ENCODE measurements around the gene GPR143.

GPR143 gene

DNA sequence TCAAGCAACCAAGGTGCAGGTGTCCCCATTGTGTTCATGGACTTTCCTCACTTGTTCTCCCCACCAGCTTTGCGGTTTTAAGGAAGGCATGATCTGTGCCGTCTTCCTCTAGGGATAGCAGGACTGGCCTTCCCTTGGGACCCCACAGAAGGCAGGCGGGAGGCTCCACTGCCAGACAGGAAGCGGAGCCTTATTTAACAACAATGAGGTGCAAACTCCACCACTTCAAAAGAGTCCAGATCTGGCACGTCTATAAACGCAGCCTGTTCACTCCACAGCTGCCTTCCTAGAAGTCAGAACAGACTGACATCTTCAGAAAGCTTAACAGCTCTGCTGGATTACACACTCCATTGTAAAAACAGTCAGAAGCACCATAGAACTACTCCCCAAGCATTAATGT, 1.7 kb upstream of the GPR143 start:
- no peak for DNase-seq

DNA sequence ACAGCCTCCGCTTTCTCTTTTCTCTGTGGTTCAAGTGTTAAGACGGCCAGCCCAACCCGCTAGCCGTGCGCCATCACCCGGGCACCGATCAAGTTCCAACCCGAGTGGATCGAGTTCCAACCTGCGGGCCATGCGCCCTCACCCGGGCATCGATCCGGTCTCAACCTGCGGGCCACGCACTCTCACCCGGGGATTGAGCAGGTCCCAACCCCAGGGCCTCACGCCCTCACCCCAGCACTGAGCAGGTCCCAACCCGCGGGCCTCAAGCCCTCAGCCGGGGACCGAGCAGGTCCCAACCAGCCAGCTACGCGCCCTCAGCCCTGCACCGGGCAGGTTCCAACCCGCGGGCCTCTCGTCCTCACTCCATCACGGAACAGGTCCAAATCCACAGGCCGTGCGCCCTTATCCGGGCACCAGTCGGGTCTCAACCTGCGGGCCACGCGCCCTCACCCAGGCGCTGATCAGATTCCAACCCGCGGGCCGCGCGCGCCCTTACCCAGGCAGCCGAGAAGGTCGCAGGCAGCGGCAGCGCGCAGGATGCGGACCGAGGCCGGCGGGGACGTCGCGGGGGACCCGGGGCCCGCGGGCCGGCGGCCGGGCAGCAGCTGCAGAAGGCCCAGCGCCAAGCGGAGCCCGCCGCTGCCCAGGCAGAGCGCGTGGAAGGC, 443 bp downstream of the GPR143 start:
- no peak for DNase-seq

DNA sequence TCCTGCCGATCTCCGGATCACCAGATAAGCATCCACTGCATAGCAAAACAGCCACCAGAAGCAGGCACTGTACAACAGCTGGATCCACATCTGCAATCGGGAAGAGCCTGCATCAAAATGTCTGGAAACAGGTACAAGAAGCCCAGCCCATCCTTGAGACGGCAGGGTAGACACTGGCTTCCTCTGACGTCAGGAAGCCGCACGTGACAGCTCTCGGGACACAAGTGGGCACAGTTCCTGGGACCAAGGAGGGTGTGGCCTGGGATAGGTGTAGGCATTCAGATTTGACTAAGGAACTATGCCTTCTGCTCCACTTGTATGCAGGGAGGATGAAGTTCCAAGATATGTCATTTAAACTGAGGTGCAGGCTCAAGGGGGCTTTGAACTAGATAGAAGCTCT, 6.3 kb downstream of the GPR143 start:
- DNase-seq = no peak

DNA sequence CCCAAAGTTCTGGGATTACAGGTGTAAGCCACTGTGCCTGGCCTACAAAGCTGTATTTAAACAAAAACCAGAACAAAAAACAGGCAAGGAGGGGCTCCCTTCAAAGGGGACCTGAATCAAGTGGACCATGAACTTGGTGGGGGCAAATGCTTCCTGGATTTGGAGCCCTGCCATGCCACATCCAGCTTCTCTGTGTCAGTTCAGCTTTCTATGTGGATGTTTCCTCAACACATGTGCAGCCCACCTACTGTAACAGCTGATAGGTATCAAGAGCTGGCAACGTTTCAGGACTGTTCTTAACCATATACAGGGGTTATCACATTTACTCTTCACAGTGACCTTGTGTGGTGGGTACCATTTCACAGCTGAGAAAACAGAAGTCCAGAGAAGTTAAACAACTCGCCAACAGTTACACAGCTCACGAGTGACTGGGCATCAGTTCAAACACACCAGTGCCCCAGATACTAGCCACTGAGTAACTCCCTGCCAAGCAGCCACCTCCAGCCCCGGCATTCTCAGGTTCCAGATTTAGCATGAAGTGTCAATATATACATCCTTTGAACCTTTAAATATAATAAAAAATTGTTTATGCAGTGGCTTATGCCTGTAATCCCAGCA, 7.5 kb downstream of the GPR143 start:
- DNase-seq = no peak

DNA sequence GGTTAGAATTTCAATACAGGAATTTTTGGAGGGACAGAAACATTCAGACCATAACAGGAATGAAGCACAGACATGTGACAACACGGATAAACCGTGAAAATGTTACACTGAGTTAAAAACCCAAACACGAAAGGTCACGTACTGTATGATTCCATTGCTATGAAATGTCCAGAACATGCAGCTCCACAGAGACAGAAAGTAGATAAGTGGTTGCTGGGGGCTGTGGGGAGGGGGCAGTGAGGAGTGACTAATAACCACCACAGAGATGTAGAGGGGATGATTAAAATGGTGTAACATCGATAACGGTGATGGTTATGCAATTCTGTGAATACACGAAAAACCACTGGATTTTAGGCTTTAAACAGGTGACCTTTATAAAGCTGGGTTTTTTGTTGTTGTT, 8.3 kb downstream of the GPR143 start:
- no peak for DNase-seq

DNA sequence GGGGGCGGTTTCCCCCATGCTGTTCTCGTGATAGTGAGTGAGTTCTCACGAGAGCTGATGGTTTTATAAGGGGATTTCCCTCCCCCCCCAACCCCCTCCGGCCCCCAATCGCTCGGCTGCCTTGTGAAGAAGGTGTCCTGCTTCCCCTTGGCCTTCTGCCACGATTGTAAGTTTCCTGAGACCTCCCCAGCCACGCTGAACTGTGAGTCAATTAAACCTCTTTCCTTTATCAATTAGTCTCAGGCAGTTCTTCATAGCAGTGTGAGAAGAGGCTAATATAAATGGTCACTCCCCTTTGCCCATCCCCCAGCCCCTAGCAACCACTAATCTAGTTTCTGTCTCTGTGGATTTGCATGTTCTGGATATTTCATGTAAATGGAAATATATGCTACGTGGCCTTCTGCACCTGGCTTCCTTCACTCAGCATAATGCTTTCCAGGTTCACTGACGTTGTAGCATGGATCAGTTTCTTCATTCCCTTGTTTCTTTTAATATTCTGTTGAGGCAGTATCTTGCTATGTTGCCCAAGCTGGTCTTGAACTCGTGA, 16.4 kb downstream of the GPR143 start:
- DNase-seq = no peak

DNA sequence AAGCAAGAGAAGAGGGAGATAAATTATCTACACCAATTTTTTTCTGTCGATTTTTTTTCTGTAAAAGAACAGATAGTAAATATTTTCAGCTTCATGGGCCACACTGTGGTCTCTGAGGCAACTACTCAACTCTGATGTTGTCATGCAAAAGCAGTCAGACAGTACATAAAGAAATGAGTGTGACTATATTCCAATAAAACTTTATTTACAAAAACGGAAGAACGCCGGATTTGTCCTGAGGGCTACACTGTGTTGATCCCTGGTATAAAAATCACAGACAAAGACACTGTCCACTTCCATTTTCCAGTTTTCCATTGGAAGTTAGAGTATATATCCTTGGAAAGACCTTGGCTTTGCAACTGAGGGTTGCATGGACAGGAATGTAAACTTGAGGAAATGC, 18.0 kb downstream of the GPR143 start:
- no peak for DNase-seq

DNA sequence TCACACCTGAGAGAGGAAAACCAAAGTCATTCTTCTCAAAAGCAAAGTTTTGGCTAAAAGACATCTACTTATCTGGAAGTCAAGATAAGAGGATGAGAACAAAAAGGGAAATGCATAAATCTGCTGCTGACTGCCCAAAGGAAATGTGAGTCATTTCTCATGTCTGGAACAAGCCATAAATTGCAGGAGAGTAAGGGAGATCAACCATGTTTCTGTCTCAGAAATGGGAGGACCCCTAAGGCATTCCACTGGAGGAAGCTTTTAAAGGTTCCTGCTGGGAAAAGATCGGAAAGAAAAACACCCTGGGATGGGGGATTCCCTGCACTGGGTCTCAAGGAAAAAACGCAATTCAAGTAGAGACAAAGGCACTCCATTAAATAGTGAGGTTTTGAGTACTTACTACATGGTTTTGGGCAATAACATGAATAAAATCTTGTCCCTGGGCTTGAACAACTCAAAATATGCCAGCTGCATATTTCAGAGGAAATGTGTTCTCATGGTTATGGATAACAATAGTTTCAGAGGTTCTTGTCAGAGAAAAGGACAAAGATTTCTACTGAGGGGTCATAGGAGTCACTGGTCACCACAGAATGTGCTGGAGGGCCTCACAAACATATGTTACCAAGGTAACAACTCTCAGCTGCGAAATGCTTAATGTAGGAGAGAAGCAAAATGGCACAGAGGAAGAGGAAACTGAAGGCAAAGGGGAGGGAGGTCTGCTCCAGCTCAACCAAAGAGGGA, 19.3 kb downstream of the GPR143 start:
- DNase-seq = no peak

DNA sequence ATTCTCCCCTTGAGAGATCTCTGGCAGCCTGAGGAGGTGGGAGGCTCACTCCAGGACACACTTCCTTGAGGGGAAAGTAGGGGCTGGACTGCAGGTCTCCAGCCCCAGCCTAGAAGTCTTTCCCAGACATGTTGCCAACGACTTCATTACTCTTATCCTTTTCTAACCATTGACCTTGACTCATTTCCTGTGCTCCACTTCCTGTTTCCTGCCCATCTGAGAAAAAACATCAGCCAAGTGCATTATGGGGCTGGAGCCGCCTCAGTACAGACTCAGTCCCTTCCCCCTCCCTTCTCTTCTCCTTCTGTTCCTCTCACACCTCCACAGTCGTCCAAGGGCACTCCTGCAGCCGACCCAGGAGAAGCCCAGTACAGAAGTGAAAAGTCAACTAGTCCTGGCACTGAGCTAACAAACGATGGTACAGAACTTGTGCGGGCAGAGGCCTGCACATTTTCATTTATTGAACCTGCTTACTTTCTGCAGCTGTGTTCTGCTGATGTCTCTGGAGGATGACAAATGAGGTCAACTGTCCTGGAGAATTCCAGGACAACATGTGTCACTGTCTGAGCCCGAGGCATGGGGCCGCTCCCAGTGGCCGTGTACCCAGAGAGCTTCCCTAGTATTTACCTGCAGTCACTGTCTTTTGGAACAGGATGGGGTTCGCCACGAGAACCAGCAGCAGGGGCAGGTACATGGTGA, 20.1 kb downstream of the GPR143 start:
- DNase-seq = no peak

DNA sequence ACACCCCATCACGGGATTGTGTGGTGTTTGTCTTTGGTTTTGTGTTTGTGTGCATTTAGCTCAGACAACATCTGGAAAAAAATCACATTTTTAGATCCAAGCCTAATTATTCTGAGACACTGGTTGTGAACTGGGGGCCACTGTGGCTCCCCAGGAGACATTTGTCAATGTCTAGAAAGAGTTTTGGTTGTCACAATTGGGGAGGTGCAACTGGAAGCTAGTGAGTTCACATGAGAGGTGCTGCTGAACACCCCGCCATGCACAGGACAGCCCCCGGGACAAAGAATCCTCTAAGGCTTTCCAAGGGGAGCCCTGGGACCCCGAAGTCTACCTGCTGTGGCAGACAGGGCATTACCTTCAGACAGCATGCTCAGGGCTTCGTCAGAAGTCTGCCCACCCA, 26.5 kb downstream of the GPR143 start:
- DNase-seq = no peak

DNA sequence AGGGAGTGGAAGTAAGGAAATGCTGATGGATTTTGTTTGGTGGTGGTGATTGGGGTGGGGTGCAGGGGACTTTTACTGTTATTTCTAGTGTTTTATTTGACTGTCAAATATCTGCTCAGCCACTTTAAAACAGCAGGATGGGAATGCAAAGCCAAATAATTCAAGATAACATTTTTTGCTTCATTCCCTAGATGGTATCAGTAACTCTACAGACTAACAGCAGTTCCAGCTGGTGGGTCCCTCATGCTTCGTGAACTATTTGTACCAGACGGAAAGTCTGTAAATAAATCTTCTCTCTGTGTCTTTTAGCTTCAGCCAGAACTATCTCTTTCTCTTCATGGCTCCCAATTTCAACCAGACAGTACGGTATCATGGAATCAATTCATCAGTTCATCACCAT, 27.5 kb downstream of the GPR143 start:
- no peak for DNase-seq

DNA sequence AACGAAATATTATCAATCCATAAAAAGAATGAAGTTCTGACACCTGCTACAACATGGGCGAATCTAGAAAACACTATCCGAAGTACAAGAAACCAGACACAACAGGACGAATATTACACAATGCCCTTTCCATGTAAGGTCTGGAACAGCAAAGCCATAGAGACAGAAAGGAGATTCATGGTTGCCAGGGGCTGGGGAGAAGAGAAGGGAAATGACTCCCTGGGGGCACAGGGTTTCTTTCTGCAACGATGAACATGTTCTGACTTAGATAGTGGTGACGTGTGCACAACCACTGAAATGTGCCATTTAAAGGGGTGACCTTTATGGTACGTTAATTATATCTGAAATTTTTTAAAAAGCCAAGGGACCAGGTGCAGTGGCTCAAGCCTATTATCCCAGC, 28.3 kb downstream of the GPR143 start:
- no peak for DNase-seq

DNA sequence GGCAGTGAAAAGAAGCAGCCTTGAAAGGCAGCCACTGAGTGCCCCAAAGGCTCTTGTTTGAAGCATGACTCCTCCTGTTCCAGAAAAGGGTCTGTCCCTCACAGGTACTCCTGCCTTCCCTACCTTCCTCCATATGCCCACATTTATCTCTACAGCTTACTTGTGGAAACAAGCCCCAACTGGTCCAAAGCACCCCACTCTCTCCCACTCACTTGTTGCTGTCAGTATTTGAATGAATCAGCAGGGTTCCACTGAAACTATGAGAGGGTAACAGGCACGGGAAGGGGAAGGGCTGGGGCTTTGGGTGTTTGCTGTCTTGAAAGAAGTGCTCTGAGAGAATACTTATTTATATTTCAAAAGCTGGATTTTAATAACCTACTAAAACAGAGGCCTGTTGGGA, 34.9 kb downstream of the GPR143 start:
- DNase-seq = no peak

DNA sequence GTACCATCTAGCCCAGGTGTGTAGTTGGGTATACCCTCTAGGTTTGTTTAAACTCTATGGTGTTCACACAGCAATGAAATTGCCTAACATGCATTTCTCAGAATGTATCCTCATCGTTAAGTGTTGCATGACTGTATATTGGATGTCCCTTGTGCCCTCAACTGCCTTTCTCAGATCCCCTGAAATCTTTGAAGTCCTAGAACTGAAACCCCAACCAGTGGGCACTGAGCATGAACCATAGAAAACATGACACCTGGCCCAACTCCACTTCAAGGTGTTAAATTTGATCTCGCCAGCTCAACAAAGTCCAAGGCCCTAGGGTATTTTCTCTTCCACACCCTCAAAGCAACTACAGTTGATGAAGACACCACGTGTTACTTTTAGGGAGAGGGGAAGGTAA, 35.6 kb downstream of the GPR143 start:
- DNase-seq = no peak

DNA sequence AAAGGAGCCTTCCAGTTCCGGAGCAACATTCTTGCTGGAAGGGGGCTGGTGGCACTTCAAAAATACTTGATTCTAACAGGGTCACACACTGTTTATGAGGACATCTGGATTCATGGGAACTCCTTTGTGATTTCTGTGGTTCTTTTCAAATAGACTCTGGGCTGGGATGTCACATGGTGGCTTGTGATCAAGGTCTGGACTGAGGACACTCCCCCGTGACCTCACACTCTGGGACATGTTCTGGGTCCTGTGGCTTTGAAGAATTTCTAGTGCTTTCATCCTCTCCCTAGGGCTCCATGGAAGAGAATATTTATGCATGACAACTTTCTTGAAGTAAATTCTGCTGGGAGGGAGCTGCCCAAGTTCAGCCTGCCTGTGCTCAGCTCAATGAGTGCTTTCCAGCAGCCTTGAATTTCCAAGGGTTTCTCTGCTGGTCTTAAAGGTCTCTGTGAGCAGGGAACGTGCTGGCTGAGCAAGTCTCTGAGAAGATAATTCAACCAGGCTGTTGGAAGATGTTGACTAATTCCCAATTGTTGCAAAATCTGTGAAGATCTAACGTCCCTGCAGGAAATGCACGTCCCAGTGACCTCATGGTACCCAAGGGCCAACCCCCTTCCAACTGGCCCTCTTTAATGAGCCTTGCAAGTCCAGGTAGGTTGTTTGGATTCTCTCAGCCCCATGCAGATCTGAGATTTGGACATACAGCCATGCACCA, 36.3 kb downstream of the GPR143 start:
- no peak for DNase-seq

DNA sequence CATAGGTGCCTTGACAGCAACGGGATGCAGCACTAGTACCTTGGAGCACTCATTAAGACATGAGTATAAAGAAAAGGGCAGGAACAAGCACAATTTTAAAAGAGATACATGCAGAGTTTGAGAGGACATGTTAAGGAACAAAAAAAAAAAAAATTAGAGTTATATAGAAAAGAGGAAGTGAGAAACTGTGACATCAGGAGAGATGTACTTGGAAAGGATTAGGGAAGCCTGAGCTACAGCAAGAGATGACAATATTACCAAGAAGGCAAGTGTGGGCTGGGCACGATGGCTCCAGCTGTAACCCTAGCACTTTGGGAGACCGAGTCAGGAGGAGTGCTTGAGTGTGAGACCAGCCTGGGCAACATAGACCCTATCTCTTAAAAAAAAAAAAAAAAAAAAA, 37.4 kb downstream of the GPR143 start:
- DNase-seq = no peak

DNA sequence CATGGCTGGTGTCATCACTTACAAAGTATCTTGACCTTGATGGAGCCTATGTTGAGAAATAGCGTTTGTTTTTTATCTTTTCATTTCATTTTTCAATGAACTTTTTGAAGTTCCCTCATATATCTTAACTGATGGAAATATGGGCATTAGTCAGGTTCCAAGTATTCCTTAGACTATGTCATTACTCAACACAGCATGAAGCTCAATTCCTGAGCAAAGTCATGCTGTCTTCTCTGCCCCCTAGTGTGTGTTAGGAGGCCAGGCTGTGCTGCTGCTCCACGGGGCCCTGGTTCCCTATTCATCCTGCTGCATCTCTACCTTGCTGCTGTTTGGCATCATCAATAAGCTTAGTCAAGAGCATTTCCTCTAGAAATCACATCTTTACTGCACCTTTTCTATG, 40.9 kb downstream of the GPR143 start:
- no peak for DNase-seq

DNA sequence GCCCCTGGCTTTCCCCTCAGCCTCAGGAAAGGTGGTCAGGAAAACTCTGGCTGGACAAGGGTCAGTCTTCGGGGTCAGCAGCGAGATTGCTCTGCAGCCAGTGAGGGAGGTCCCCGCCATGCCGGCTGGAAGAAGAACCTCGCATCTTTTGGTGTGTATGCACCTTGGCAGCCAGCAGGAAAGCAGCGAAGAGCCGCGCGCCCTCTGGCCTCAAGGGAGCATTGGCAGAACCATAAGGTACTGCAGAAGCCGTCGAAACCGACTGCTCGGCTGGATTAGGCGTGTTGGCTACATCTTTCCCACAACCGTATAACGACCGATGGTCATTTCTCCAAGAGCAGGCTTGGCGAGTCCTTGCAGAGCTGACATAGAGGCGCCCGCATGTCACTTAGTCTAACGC, 48.3 kb downstream of the GPR143 start:
- no peak for DNase-seq

DNA sequence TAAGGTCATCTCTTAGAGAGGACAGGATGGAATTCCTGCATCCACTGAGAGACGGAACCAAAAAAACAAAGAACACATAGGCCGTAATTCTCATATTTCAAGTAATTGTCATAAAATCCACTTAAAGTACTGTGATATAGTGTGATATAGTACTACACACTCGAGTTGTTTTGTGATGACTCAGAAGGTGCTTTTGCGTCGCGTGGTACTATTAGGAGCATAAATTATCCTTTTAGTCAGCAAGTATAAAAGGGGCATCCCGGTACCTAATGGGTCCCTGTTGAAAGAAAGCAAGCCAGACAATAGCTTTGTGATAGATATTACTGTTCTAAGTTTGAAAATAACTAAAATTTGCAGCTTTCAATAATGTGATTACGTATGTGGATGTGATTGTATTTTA, 55.3 kb downstream of the GPR143 start:
- no peak for DNase-seq

DNA sequence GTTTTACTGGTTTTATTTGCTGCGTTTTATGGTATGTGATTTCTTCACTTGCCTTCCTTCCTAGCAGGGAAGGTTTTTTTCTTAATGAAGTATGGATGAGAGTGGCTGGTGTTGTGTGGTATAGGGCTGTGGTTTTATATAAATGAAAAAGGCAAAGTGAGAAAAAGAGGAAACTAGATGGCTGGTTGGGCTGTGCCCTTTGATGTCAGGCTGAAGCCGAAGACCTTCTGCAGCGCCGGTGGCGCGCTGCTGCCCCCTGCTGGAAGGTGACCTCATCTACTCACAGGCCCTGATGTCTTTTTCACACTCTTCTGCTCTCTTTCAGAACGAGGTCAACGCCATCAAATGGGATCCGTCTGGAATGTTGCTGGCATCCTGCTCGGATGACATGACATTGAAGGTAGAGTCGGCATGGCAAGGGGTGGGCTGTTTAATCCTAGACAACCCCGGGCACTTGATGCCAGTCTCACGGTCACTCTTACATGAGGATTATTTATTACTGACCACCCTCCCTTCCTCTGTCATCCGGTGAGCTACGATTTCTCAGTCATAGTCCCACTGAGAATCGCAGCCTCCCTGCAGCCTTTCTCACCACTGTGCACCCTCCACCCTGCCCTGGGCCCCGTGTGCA, 56.6 kb downstream of the GPR143 start:
- peak; percentile 74 for DNase-seq

DNA sequence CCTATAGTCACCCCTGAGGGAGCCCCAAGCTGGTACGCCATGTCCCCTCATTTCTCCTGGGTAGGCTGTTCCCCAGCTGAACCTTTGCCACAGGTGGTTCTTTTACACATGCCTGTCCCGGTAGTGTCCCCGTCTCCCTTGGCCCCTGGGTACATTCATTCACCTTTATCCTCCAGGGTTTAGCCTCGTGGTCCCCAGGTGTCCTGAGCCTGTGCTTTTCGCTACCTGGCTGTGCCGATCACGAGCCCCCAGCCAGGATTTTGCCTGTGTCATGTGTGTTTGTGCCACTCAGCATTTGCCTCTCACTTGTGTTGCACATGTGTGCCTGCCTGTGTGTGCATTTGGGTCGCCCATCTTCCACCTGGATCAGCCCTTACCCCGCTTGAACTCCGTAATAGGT, 57.6 kb downstream of the GPR143 start:
- no peak for DNase-seq

DNA sequence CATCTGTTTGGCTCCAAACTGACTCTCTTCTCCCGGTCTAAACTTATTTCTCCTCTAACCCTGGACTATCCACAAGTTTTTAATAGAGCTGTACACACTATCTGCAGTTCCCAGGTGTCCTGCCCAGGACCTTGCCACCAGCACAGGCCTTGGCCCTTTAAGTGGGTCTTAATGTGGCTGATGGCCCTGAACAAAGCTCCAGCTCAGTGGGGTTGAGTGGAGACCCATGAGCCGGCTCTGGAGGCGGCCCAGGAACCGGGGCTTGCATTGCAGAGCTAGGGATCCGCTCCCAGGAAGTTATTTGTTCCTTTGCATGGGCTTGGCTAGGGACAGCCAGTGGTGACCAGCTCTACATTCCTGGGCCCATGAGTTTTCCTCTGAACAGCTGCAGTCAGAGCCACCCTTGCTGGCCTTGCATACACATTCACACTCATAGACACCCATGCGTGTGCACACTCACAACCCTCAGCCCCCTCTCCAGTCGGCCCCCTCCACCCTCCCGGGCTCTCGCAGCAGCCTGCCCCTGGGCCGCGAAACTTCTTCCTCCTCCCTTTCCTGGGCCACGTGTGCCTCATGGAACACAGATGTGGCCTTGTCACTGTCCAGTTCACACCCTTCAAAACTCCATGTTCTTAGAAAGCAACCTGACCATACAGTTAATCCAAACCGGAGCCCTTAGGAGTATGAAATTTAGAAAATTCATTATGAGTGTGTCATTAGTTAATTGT, 58.2 kb downstream of the GPR143 start:
- no peak for DNase-seq
